HG03439 (cell line): ENCODE measurements around the gene MORF4L1.
"Not testable (repeated sequence)": the region's sequence is repeated elsewhere in the genome, so short reads cannot be mapped to it uniquely, and the experiment has no call there.

Experiments used
- ATAC-seq: cut with Tn5 transposase; IDR thresholded peaks from one replicate; pipeline ENCODE4 v1.9.1; 2021; ENCODE audit warnings: mild to moderate bottlenecking, moderate library complexity; ENCODE audit not compliant: unreplicated experiment

The MORF4L1 gene

GRCh38 chr15:78855746-78856145, 16.9 kb upstream of the MORF4L1 start:
- no peak for ATAC-seq

GRCh38 chr15:78859971-78860719, 12.5 kb upstream of the MORF4L1 start:
- ATAC-seq: peak; percentile 77

GRCh38 chr15:78865585-78865984, 7.1 kb upstream of the MORF4L1 start:
- not testable (repeated sequence) for ATAC-seq

- not testable (repeated sequence) for ATAC-seq
Measured at GRCh38 chr15:78866031-78866430, 6.7 kb upstream of the MORF4L1 start.

- no peak for ATAC-seq
Measured at GRCh38 chr15:78866803-78867202, 5.9 kb upstream of the MORF4L1 start.

- ATAC-seq: no peak
Measured at GRCh38 chr15:78868366-78868765, 4.3 kb upstream of the MORF4L1 start.

GRCh38 chr15:78871483-78872127, 1.1 kb upstream of the MORF4L1 start:
- ATAC-seq: not testable (repeated sequence)

- peak; percentile 73 for ATAC-seq
Measured at GRCh38 chr15:78872972-78873792, 492 bp downstream of the MORF4L1 start.

- no peak for ATAC-seq
Measured at GRCh38 chr15:78873793-78874765, 1.4 kb downstream of the MORF4L1 start.

GRCh38 chr15:78875107-78875914, 2.6 kb downstream of the MORF4L1 start:
- no peak for ATAC-seq

- ATAC-seq: not testable (repeated sequence)
Measured at GRCh38 chr15:78876954-78877353, 4.3 kb downstream of the MORF4L1 start.

GRCh38 chr15:78878356-78878755, 5.7 kb downstream of the MORF4L1 start:
- no peak for ATAC-seq

GRCh38 chr15:78879517-78880241, 7.0 kb downstream of the MORF4L1 start:
- ATAC-seq: no peak

GRCh38 chr15:78880242-78880533, 7.5 kb downstream of the MORF4L1 start:
- no peak for ATAC-seq

GRCh38 chr15:78880813-78881212, 8.1 kb downstream of the MORF4L1 start:
- no peak for ATAC-seq

GRCh38 chr15:78881681-78882080, 9.0 kb downstream of the MORF4L1 start:
- ATAC-seq: no peak

- ATAC-seq: no peak
Measured at GRCh38 chr15:78889000-78889399, 16.3 kb downstream of the MORF4L1 start.

GRCh38 chr15:78893538-78893937, 20.8 kb downstream of the MORF4L1 start:
- no peak for ATAC-seq

GRCh38 chr15:78895471-78895870, 22.8 kb downstream of the MORF4L1 start:
- ATAC-seq: no peak
